ENCODE results near the gene DERA. TPM values are rescaled to one million over a fixed set of nuclear protein-coding genes. Genes with fewer than 3 reads are reported as not detected.

DERA gene
- total RNA-seq, 4 donors from 2014 or later: 28.8 to 47.6 (median 33.9) TPM

DNA sequence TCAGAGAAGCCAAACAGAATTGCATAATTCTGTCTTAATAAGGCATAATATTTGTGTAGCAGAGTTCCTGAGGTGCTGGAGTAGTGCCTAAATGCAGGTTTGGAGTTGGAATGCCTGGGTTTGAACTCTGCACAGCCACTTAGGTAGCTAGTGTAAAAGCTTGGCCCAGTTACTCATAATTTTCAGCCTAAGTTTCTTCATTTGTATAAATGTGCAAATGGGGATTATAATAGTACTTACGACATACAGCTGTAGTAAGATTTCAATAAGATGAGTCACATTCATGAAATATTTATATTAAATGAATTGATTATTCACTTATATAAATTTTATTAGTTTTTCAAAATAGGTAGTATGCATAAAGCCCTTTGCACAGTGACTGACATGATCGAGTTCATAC lies 175.8 kb downstream of the DERA start:
- ATAC-seq (ENCODE audit: low FRiP score): no peak
- no peak for TF ChIP-seq CTCF (IDR thresholded peaks at IDR 0.05)
- DNase-seq (ENCODE audit: low spot score): no peak

Other genes with a start within 250 kb of the DERA start
- gene EPS8, start 121.9 kb upstream of the DERA start, total RNA-seq: 100 to 1,000 TPM; 181 to 354 (median 226) TPM
- 10 to 100 TPM; 48.2 to 83.7 (median 68.1) TPM for gene STRAP, start 28.9 kb upstream of the DERA start, total RNA-seq